Left lung (tissue), 10 donors: ENCODE results near the gene NAV2. TPM values are rescaled to one million over a fixed set of nuclear protein-coding genes. Genes with fewer than 3 reads are reported as not detected.

ENCODE experiments used
- ATAC-seq: fragments of 200-7000 bp; cut with Tn5 transposase; one replicate; pipeline ENCODE4 v1.9.1; 2020; ENCODE audit warnings: moderate library complexity
- DNase-seq, 4 donors: peaks; one replicate each; pipeline ENCODE4 v3.0.0-alpha.2; 2013 to 2020
- H3K27ac ChIP-seq, 2 donors: fragments of 200-600 bp; sonication (generic) in 1 of 2; one replicate each; pipeline versions ENCODE4 v1.5.0 to v1.8.0; 2020 to 2021
- H3K27me3 ChIP-seq, 2 donors: fragments of 200-600 bp; sonication (generic) in 1 of 2; one replicate each; pipeline versions ENCODE4 v1.5.0 to v1.8.0; 2020 to 2021
- H3K36me3 ChIP-seq, 2 donors: fragments of 200-600 bp; sonication (generic) in 1 of 2; one replicate each; pipeline versions ENCODE4 v1.5.0 to v1.8.0; 2020 to 2021
- H3K4me1 ChIP-seq, 2 donors: fragments of 200-600 bp; one replicate each; pipeline ENCODE4 v1.8.0; 2021
- H3K4me3 ChIP-seq, 2 donors: fragments of 200-600 bp; sonication (generic) in 1 of 2; one replicate each; pipeline versions ENCODE4 v1.5.0 to v1.8.0; 2020 to 2021; ENCODE audit warnings: mild to moderate bottlenecking in 1 of 2
- H3K9me3 ChIP-seq, 2 donors: fragments of 200-600 bp; sonication (generic) in 1 of 2; one replicate each; pipeline versions ENCODE4 v1.5.0 to v1.8.0; 2020 to 2021
- intact Hi-C, 2 donors: fragments of 100-400 bp; cut with DNase I; formaldehyde crosslinking; loops; one replicate each; pipeline versions ENCODE4 v1.11.2 to v1.14.2; 2022
- polyA plus RNA-seq, 6 donors: library from polyadenylated mRNA; unstranded; fragments of 120-200 nt; gene quantifications; one replicate each; pipeline ENCODE4 v1.2.1, GENCODE V29; 2013; ENCODE audit not compliant: insufficient read length in 6 of 6
- total RNA-seq, 2 donors: library from RNA; stranded (reverse); fragmentation: NEBNext Ultra II Directional; extraction: Animal tissue kit (Norgen Biotek cat#: 25700); gene quantifications; one replicate each; pipeline ENCODE4 v1.2.1, GENCODE V29; 2021
- TF ChIP-seq, protein P1 (sequence below), 2 donors: fragments of 200-600 bp; sonication (generic) in 1 of 2; IDR thresholded peaks; one replicate each; pipeline versions ENCODE4 v1.5.0 to v1.8.0; 2021; ENCODE audit warnings: antibody characterized with exemption in 2 of 2
- donor health status: DM: no; HTN: yes; CAD: no.
- donor health status: DM: no; HTN: no; CAD: no.

The NAV2 gene
- total and polyA plus RNA-seq, 8 donors, result 18.0 to 59.9 (median 23.1) TPM

DNA sequence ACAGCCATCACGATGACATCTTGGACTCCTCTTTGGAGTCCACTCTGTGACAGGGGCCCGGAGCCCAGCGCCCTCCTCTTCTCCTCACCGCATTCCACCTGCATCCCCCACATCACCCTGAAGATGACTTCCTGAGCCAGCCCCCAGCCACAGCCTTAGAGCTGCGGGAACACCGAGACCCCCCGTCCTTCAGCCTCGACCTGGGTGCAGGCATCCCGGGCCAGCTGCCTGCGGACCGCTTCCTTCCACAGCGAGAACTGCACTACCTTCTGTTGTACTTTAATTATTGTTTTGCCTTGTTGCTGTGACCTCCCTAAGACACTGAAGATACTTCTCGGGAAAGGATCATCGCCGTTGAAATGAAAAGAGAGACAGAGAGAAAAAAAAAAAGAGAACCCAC lies 405.6 kb downstream of the NAV2 start:
- Histone ChIP-seq H3K27me3 (no peaks in the 10 kb centered on the region), H3K27ac (no peak overlapping the region), H3K4me1 (no peaks in the 10 kb centered on the region), H3K9me3 (no peaks in the 10 kb centered on the region), H3K36me3 (peaks cover 0 to 40% of the 10 kb centered on the region in 2 donors), H3K4me3 (no peak overlapping the region)
- DNase-seq, result no peak
- no peak for ATAC-seq
- intact Hi-C loops, result no loop called here
- TF ChIP-seq, protein P1, sequence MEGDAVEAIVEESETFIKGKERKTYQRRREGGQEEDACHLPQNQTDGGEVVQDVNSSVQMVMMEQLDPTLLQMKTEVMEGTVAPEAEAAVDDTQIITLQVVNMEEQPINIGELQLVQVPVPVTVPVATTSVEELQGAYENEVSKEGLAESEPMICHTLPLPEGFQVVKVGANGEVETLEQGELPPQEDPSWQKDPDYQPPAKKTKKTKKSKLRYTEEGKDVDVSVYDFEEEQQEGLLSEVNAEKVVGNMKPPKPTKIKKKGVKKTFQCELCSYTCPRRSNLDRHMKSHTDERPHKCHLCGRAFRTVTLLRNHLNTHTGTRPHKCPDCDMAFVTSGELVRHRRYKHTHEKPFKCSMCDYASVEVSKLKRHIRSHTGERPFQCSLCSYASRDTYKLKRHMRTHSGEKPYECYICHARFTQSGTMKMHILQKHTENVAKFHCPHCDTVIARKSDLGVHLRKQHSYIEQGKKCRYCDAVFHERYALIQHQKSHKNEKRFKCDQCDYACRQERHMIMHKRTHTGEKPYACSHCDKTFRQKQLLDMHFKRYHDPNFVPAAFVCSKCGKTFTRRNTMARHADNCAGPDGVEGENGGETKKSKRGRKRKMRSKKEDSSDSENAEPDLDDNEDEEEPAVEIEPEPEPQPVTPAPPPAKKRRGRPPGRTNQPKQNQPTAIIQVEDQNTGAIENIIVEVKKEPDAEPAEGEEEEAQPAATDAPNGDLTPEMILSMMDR (IDR thresholded peaks at IDR 0.05), result no peak

DNA sequence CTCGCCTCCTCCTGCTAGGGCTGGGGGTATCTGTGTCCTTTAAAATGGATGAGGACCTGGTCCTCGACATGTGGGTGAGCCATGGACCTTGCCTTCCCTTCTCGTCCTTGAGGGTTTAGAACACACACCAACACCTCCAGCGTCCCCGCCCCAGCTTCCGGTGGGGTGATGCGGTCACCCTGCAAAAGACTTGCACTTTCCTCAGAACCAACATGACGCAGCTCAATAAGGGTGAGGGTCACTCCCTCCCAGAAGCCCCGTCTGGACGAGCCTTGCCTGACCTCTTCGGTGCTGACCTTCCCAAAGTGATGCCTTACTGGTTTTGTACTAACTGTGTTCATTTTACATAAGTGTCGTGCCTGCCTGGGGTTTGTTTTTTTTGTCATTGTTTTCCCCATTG lies 406.7 kb downstream of the NAV2 start:
- H3K36me3 ChIP-seq, result peaks cover 0 to 40% of the 10 kb centered on the region in 2 donors
- H3K4me1 ChIP-seq, result no peaks in the 10 kb centered on the region
- H3K9me3 ChIP-seq, result no peaks in the 10 kb centered on the region
- no peak for ATAC-seq
- H3K27me3 ChIP-seq, result no peaks in the 10 kb centered on the region
- intact Hi-C loops, result no loop called here
- TF ChIP-seq, protein P1 (IDR thresholded peaks at IDR 0.05), result no peak
- DNase-seq, result no peak
- no peak overlapping the region for H3K27ac ChIP-seq
- H3K4me3 ChIP-seq, result no peak overlapping the region

DNA sequence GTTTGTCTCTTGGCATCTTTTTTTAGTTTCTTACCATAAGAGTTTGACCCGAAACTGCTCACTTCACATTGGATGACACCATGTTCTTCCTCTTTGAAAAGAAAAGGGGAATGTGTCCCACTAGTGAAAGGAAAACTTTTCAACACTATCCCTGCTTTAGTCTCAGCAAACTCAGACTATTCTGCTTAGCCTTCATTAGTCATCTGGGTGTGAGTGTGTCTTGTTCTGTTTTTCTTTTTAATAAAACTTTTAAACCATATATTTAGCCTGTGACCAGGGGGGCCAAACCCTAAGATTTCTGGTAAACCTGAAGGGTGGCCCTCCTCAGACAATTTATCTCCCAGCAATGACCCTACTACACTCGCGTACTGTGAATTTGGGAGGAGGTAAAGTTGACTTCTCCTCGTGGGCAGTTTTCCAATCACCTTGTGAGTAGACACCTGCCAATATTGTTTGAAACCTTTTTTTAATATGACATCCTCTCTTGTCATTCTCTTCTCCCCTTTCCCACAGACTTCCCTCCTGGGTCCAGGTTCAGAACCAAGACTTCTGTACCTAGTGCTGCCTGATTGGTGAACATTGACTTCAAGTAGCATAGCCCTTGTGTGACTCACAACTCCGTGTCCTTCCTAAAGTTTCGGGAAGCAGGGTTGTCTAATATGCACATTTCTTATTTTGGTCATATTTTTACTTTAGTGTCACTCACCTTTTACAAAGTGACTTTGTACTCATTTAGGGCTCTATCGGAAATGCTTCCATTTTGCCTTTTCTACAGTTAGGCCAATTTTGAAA lies 407.7 kb downstream of the NAV2 start:
- Histone ChIP-seq H3K27me3 (no peaks in the 10 kb centered on the region), H3K4me3 (no peak overlapping the region), H3K9me3 (no peaks in the 10 kb centered on the region), H3K4me1 (no peaks in the 10 kb centered on the region), H3K27ac (no peak overlapping the region), H3K36me3 (peaks cover 0 to 31% of the 10 kb centered on the region in 2 donors)
- no peak for DNase-seq
- ATAC-seq, result no peak
- TF ChIP-seq, protein P1 (IDR thresholded peaks at IDR 0.05), result no peak
- intact Hi-C loops, result no loop called here

DNA sequence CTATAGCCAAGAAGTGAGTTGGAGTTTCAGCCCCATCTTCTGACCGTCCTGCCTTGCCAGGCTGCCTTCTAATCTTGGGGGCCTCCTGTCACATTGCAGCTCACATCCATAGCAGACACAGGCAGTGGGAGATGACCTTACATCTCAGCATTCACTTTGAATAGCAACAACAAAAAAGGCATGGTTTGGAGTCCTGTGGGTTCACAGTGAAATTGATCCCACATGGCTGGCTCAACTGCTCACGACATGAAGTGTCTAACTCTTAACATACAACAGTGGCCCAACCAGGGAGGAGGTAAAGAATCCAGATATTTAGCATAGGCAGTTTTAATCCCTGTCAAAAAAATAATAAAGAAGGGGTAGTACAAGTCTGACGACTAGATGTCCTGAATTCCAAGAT lies 409.5 kb downstream of the NAV2 start:
- no peaks in the 10 kb centered on the region for H3K4me1 ChIP-seq
- H3K9me3 ChIP-seq, result no peaks in the 10 kb centered on the region
- TF ChIP-seq, protein P1 (IDR thresholded peaks at IDR 0.05), result no peak
- no peaks in the 10 kb centered on the region for H3K27me3 ChIP-seq
- DNase-seq, result no peak
- ATAC-seq, result no peak
- H3K36me3 ChIP-seq, result peaks cover 0 to 23% of the 10 kb centered on the region in 2 donors
- H3K27ac ChIP-seq, result no peak overlapping the region
- H3K4me3 ChIP-seq, result no peak overlapping the region
- intact Hi-C loops, result no loop called here

DNA sequence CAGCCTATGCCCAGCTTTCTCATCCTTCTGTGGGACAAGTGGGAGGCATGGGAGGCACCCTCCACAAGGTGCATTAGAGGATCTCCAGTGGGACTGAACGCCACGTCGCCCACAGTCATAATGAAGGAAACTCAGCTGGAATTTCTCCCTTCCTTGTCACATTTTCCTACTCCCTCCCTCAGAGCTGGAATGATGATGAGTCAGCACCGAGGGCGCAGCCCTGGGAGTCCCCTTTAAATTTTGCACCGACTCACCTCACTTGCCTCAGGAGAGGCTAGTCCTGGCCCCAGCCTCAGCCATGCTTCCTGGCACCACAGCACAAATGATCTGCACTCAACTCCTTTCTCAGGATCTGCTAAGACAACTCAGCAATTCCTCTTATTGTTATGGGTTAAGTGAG lies 413.3 kb downstream of the NAV2 start:
- TF ChIP-seq, protein P1 (IDR thresholded peaks at IDR 0.05), result no peak
- Histone ChIP-seq H3K36me3 (no peaks in the 10 kb centered on the region), H3K4me3 (no peak overlapping the region), H3K27me3 (no peaks in the 10 kb centered on the region), H3K9me3 (no peaks in the 10 kb centered on the region), H3K27ac (no peak overlapping the region), H3K4me1 (no peaks in the 10 kb centered on the region)
- DNase-seq (no peak), ATAC-seq (peak; percentile 32)
- intact Hi-C loops, result loop anchor here in 1 of 2 donors (5.0 kb wide), 2 partner anchors 179 to 231 kb away; no protein-coding TSS in a partner anchor
